GM23338 (cell line): Measurements from ENCODE around the gene KAZN. TPM values are rescaled to one million over a fixed set of nuclear protein-coding genes. Genes with fewer than 3 reads are reported as not detected.

Experiments used
- ATAC-seq: fragments of 200-7000 bp; cut with Tn5 transposase; 3 replicates; pipeline ENCODE4 v1.9.1; 2020
- DNase-seq: peaks from one replicate; pipeline ENCODE4 v3.0.0-alpha.2; 2015; ENCODE audit warnings: low spot score
- H2AFZ ChIP-seq: fragments of 200-600 bp; sonication (generic); 2 replicates; pipeline ENCODE4 v1.8.0; 2016; ENCODE audit warnings: antibody characterized with exemption, mild to moderate bottlenecking, moderate library complexity
- H3F3A ChIP-seq: fragments of 200-600 bp; sonication (generic); replicated peaks from 2 replicates; pipeline ENCODE4 v1.8.0; 2017; ENCODE audit warnings: antibody characterized with exemption, mixed run types, low read depth
- H3K27ac ChIP-seq: fragments of 200-600 bp; sonication (generic); 2 replicates; pipeline ENCODE4 v1.6.1; 2016; ENCODE audit warnings: low read depth
- H3K27me3 ChIP-seq: fragments of 200-600 bp; sonication (generic); 2 replicates; pipeline ENCODE4 v1.8.0; 2016; ENCODE audit warnings: mild to moderate bottlenecking, mixed run types, moderate library complexity; ENCODE audit not compliant: insufficient read depth
- H3K36me3 ChIP-seq: fragments of 200-600 bp; sonication (generic); 2 replicates; pipeline ENCODE4 v1.8.0; 2016; ENCODE audit warnings: mild to moderate bottlenecking; ENCODE audit not compliant: insufficient read depth
- H3K4me1 ChIP-seq: fragments of 200-600 bp; sonication (generic); 2 replicates; pipeline ENCODE4 v1.8.0; 2016; ENCODE audit warnings: mild to moderate bottlenecking, moderate library complexity; ENCODE audit not compliant: insufficient read depth
- H3K4me2 ChIP-seq: fragments of 200-600 bp; sonication (generic); 2 replicates; pipeline ENCODE4 v1.7.1; 2017; ENCODE audit warnings: mixed run types
- H3K4me3 ChIP-seq: fragments of 200-600 bp; sonication (generic); 2 replicates; pipeline ENCODE4 v1.6.1; 2016; ENCODE audit warnings: mixed run types
- H3K79me2 ChIP-seq: fragments of 200-600 bp; sonication (generic); replicated peaks from 2 replicates; pipeline ENCODE4 v1.8.0; 2017; ENCODE audit warnings: mild to moderate bottlenecking; ENCODE audit not compliant: insufficient read depth
- H3K9me2 ChIP-seq: fragments of 200-600 bp; sonication (generic); 2 replicates; pipeline ENCODE4 v1.8.0; 2017; ENCODE audit not compliant: insufficient read depth
- H4K20me1 ChIP-seq: fragments of 200-600 bp; sonication (generic); replicated peaks from 2 replicates; pipeline ENCODE4 v1.8.0; 2017; ENCODE audit warnings: mild to moderate bottlenecking; ENCODE audit not compliant: insufficient read depth
- H3K27ac Mint-ChIP-seq: 2 replicates; pipeline ENCODE4 v1.8.0; 2020; ENCODE audit warnings: inconsistent platforms, mild to moderate bottlenecking, moderate library complexity, mixed read lengths
- H3K27me3 Mint-ChIP-seq: 3 replicates; pipeline ENCODE4 v1.8.0; 2022; ENCODE audit warnings: low read depth, mild to moderate bottlenecking, moderate library complexity, mixed read lengths, inconsistent platforms; ENCODE audit not compliant: insufficient read depth, poor library complexity
- H3K36me3 Mint-ChIP-seq: 3 replicates; pipeline ENCODE4 v1.8.0; 2021; ENCODE audit warnings: low read depth, mild to moderate bottlenecking, inconsistent platforms, moderate library complexity, mixed read lengths
- H3K4me1 Mint-ChIP-seq: 3 replicates; pipeline ENCODE4 v1.8.0; 2020; ENCODE audit warnings: mild to moderate bottlenecking, inconsistent platforms, mixed read lengths
- H3K4me3 Mint-ChIP-seq: 3 replicates; pipeline ENCODE4 v1.8.0; 2021; ENCODE audit warnings: moderate library complexity, mild to moderate bottlenecking, inconsistent platforms, mixed read lengths
- H3K9me3 Mint-ChIP-seq: 3 replicates; pipeline ENCODE4 v1.8.0; 2020; ENCODE audit warnings: moderate library complexity, mild to moderate bottlenecking, inconsistent platforms, mixed read lengths
- CTCF ChIP-seq, 2 experiments: fragments of 200-600 bp in 1 of 2; sonication (generic) in 1 of 2; conservative IDR thresholded peaks; 2 replicates each; pipeline versions ENCODE4 v1.5.1 to v1.6.1; 2016 to 2017; ENCODE audit warnings: antibody characterized with exemption in 2 of 2, low read depth in 2 of 2, mild to moderate bottlenecking in 2 of 2, moderate library complexity in 1 of 2
- ETS1 ChIP-seq: IDR thresholded peaks from 2 replicates; pipeline ENCODE4 v1.6.1; 2016; ENCODE audit warnings: antibody characterized with exemption
- POLR2AphosphoS5 ChIP-seq: IDR thresholded peaks from 2 replicates; pipeline ENCODE4 v1.6.1; 2016; ENCODE audit warnings: antibody characterized with exemption, low read depth
- ZNF114 ChIP-seq: fragments of 250-450 bp; sonication (Bioruptor Pico); IDR thresholded peaks from 2 replicates; pipeline ENCODE4 v1.5.0; 2020; ENCODE audit warnings: mild to moderate bottlenecking, moderate library complexity
- ZNF462 ChIP-seq: fragments of 250-450 bp; sonication (Bioruptor Pico); IDR thresholded peaks from 2 replicates; pipeline ENCODE4 v1.5.0; 2020; ENCODE audit warnings: mild to moderate bottlenecking, moderate library complexity
- polyA plus RNA-seq: library from polyadenylated mRNA; unstranded; fragments of >200 nt; fragmentation: Nextera tagmentation; extraction: Ambion mirVana; gene quantifications from 2 replicates; pipeline ENCODE4 v1.2.1, GENCODE V29; 2016
- total RNA-seq: library from RNA; depleted of rRNA; stranded (reverse); fragments of >200 nt; shearing (Covaris generic); gene quantifications from 2 replicates; pipeline ENCODE4 v1.2.3, GENCODE V29; 2014

KAZN gene
- total and polyA plus RNA-seq, 2 experiments from 2014 or later: 9.9 to 15.0 TPM

- Histone ChIP-seq H3K4me1 (no peaks in the 10 kb centered on the region), H3K79me2 (no peaks in the 10 kb centered on the region), H3F3A (no peaks in the 10 kb centered on the region), H3K27ac (no peak overlapping the region), H3K4me3 (no peak overlapping the region), H4K20me1 (no peaks in the 10 kb centered on the region), H3K27me3 (no peaks in the 10 kb centered on the region), H2AFZ (no peak overlapping the region), H3K36me3 (no peaks in the 10 kb centered on the region), H3K4me2 (no peak overlapping the region), H3K9me2 (peaks cover 11% of the 10 kb centered on the region; the same call in 1 of the 2 replicates)
- H3K4me1 Mint-ChIP-seq: no peaks in the 10 kb centered on the region
- no peak overlapping the region for H3K4me3 Mint-ChIP-seq
- TF ChIP-seq ETS1 (no peak), POLR2AphosphoS5 (no peak), ZNF462 (CRISPR knock-in tag) (no peak), ZNF114 (no peak), CTCF (conservative IDR thresholded peaks at IDR 0.05; ENCODE audit: low read depth in 2 of 2) (no peak)
- peaks cover 33% of the 10 kb centered on the region for H3K9me3 Mint-ChIP-seq
- H3K36me3 Mint-ChIP-seq: peaks cover 12% of the 10 kb centered on the region
- H3K27ac Mint-ChIP-seq: no peak overlapping the region
- H3K27me3 Mint-ChIP-seq: peaks cover 3% of the 10 kb centered on the region
- ATAC-seq (no peak), DNase-seq (no peak)
These were observed 247.4 kb downstream of the KAZN start for GRCh38 chr1:14845851-14846250.
